Vagina (tissue), 2 donors: ENCODE measurements around the gene ANKIB1. TPM values are rescaled to one million over a fixed set of nuclear protein-coding genes. Genes with fewer than 3 reads are reported as not detected.
"Not testable (repeated sequence)": the region's sequence is repeated elsewhere in the genome, so short reads cannot be mapped to it uniquely, and the experiment has no call there.

Experiments
- DNase-seq, 2 donors: peaks; one replicate each; pipeline ENCODE4 v3.0.0-alpha.2; 2017; ENCODE audit errors: extremely low spot score in 2 of 2
- H3K27ac ChIP-seq: fragments of 200-600 bp; sonication (generic); one replicate; pipeline ENCODE4 v1.5.1; 2019
- H3K27me3 ChIP-seq: fragments of 200-600 bp; sonication (generic); one replicate; pipeline ENCODE4 v1.5.1; 2019
- H3K36me3 ChIP-seq, 2 donors: fragments of 200-600 bp; sonication (generic); one replicate each; pipeline ENCODE4 v1.5.1; 2017 to 2019
- H3K4me1 ChIP-seq: fragments of 200-600 bp; sonication (generic); one replicate; pipeline ENCODE4 v1.5.1; 2019
- H3K4me3 ChIP-seq, 2 donors: fragments of 200-600 bp; sonication (generic); 1 replicate in 1 of 2; 2 replicates in 1 of 2; pipeline ENCODE4 v1.5.1; 2016 to 2019
- H3K9me3 ChIP-seq: fragments of 200-600 bp; sonication (generic); one replicate; pipeline ENCODE4 v1.5.1; 2019
- CTCF ChIP-seq, 3 experiments: fragments of 450-650 bp in 2 of 3; fragments of 200-600 bp in 1 of 3; sonication (generic) in 1 of 3; IDR thresholded peaks; one replicate each; pipeline ENCODE4 v1.5.1; 2017 to 2019; ENCODE audit warnings: antibody characterized with exemption in 3 of 3, mild to moderate bottlenecking in 2 of 3, moderate library complexity in 2 of 3
- POLR2A ChIP-seq, 2 donors: fragments of 450-650 bp; IDR thresholded peaks; one replicate each; pipeline ENCODE4 v1.6.1; 2017; ENCODE audit warnings: antibody characterized with exemption in 2 of 2, mild to moderate bottlenecking in 2 of 2, moderate library complexity in 2 of 2
- POLR2AphosphoS5 ChIP-seq, 2 donors: sonication (generic); formaldehyde crosslinking; IDR thresholded peaks; one replicate each; pipeline ENCODE4 v1.9.0; 2017; ENCODE audit warnings: antibody characterized with exemption in 2 of 2, mild to moderate bottlenecking in 2 of 2, low read depth in 1 of 2; ENCODE audit not compliant: insufficient read depth in 1 of 2
- intact Hi-C: fragments of 100-400 bp; cut with DNase I; formaldehyde crosslinking; loops from one replicate; pipeline ENCODE4 v1.15.1; 2023
- total RNA-seq: library from RNA; depleted of rRNA; stranded (reverse); fragments of >200 nt; gene quantifications from one replicate; pipeline ENCODE4 v1.2.3, GENCODE V29; 2016

The ANKIB1 gene
- total RNA-seq, 1 donor from 2014 or later, result 27.7 TPM

DNA sequence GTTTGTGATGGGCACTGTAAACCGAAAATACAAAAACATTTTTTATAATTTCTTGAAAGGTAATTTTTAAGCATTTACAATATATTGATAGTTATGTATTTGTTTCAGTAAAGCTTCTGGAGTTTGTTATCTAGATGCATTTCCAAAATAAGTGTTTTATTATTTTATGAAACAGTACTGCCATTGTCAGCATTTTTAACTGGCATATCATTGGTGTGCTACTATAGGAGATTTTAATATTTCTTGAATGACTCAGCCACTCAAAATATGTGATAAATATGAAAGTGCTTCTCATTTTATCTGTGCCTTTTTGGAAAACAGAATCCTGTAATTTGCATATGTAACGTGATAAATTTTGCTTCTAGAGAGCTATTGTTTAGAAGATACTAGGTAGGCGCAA is 97.9 kb downstream of the ANKIB1 start:
- intact Hi-C loops, result no loop called here
- no peaks in the 10 kb centered on the region for H3K4me1 ChIP-seq
- no peak for DNase-seq

GRCh38 chr7:92352009-92352408 is 106.2 kb downstream of the ANKIB1 start:
- H3K4me1 ChIP-seq, result no peaks in the 10 kb centered on the region
- H3K4me3 ChIP-seq, result no peak overlapping the region
- no peak overlapping the region for H3K27ac ChIP-seq
- no peak for TF ChIP-seq POLR2AphosphoS5 (IDR thresholded peaks at IDR 0.05; ENCODE audit: insufficient read depth in 1 of 2, low read depth in 1 of 2)
- DNase-seq, result no peak
- intact Hi-C loops, result no loop called here
- H3K36me3 ChIP-seq, result peaks cover 0 to 5% of the 10 kb centered on the region in 2 donors
- no peaks in the 10 kb centered on the region for H3K9me3 ChIP-seq
- no peaks in the 10 kb centered on the region for H3K27me3 ChIP-seq

More for the DNA sequence above, 97.9 kb downstream of the ANKIB1 start:
- H3K9me3 ChIP-seq, result no peaks in the 10 kb centered on the region
- peaks cover 0 to 13% of the 10 kb centered on the region in 2 donors for H3K36me3 ChIP-seq
- H3K4me3 ChIP-seq, result no peak overlapping the region
- H3K27ac ChIP-seq, result no peak overlapping the region
- no peaks in the 10 kb centered on the region for H3K27me3 ChIP-seq
- TF ChIP-seq POLR2A (IDR thresholded peaks at IDR 0.05) (no peak), POLR2AphosphoS5 (IDR thresholded peaks at IDR 0.05; ENCODE audit: insufficient read depth in 1 of 2, low read depth in 1 of 2) (no peak), CTCF (IDR thresholded peaks at IDR 0.05) (no peak)

DNA sequence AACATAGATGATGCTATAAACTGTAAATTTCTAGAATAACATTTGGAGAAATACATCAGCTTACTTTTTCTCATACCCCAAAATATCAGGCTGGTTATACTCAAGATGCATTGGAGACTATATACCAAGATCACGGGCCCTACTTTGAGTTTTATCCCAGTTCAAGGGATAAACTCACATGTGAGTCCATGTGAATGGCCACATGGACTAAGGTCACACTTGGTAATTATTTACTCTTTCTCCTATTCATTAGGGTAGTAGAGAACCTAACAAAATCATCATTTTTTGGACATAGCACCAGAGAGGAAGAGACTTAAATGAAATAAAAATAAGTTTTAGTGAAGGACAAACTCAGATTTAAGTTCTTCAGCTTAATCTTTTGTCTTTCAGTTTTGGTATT is 108.4 kb downstream of the ANKIB1 start:
- no peak for DNase-seq
- no peaks in the 10 kb centered on the region for H3K4me1 ChIP-seq
- H3K4me3 ChIP-seq, result no peak overlapping the region
- TF ChIP-seq CTCF (IDR thresholded peaks at IDR 0.05) (no peak), POLR2A (IDR thresholded peaks at IDR 0.05) (no peak), POLR2AphosphoS5 (IDR thresholded peaks at IDR 0.05; ENCODE audit: insufficient read depth in 1 of 2, low read depth in 1 of 2) (no peak)
- intact Hi-C loops, result no loop called here
- H3K9me3 ChIP-seq, result no peaks in the 10 kb centered on the region
- no peaks in the 10 kb centered on the region for H3K27me3 ChIP-seq
- H3K36me3 ChIP-seq, result peaks cover 0 to 9% of the 10 kb centered on the region in 2 donors
- no peak overlapping the region for H3K27ac ChIP-seq

- H3K36me3 ChIP-seq, result peaks cover 0 to 10% of the 10 kb centered on the region in 2 donors
- no peaks in the 10 kb centered on the region for H3K4me1 ChIP-seq
- TF ChIP-seq CTCF (IDR thresholded peaks at IDR 0.05), result no peak
- no peak for TF ChIP-seq POLR2A (IDR thresholded peaks at IDR 0.05)
- no peak for TF ChIP-seq POLR2AphosphoS5 (IDR thresholded peaks at IDR 0.05; ENCODE audit: insufficient read depth in 1 of 2, low read depth in 1 of 2)
- H3K9me3 ChIP-seq, result no peaks in the 10 kb centered on the region
- DNase-seq, result no peak
- no peak overlapping the region for H3K27ac ChIP-seq
- no peak overlapping the region for H3K4me3 ChIP-seq
- no peaks in the 10 kb centered on the region for H3K27me3 ChIP-seq
- intact Hi-C loops, result no loop called here
Measured at GRCh38 chr7:92356406-92356805, 110.6 kb downstream of the ANKIB1 start.

- intact Hi-C loops, result no loop called here
- Histone ChIP-seq H3K27me3 (no peaks in the 10 kb centered on the region), H3K4me1 (no peaks in the 10 kb centered on the region), H3K9me3 (no peaks in the 10 kb centered on the region), H3K27ac (no peak overlapping the region), H3K36me3 (peaks cover 0 to 10% of the 10 kb centered on the region in 2 donors), H3K4me3 (no peak overlapping the region)
- DNase-seq, result no peak
- TF ChIP-seq CTCF (IDR thresholded peaks at IDR 0.05) (no peak), POLR2A (IDR thresholded peaks at IDR 0.05) (no peak), POLR2AphosphoS5 (IDR thresholded peaks at IDR 0.05; ENCODE audit: insufficient read depth in 1 of 2, low read depth in 1 of 2) (no peak)
Measured at GRCh38 chr7:92357260-92357659, 111.5 kb downstream of the ANKIB1 start.

- H3K27me3 ChIP-seq, H3K9me3 ChIP-seq, H3K4me3 ChIP-seq, DNase-seq, intact Hi-C loops, H3K27ac ChIP-seq, H3K4me1 ChIP-seq: not testable (repeated sequence)
- H3K36me3 ChIP-seq, result peaks cover 0 to 19% of the 10 kb centered on the region in 2 donors
Measured at GRCh38 chr7:92359179-92359578, 113.4 kb downstream of the ANKIB1 start.
